Measurements from ENCODE around the gene HCLS1. TPM values are rescaled to one million over a fixed set of nuclear protein-coding genes. Genes with fewer than 3 reads are reported as not detected.
"Not testable (repeated sequence)": the region's sequence is repeated elsewhere in the genome, so short reads cannot be mapped to it uniquely, and the experiment has no call there.

HCLS1 gene
- total RNA-seq, 1 experiment from 2014 or later, result 0.08 TPM

DNA sequence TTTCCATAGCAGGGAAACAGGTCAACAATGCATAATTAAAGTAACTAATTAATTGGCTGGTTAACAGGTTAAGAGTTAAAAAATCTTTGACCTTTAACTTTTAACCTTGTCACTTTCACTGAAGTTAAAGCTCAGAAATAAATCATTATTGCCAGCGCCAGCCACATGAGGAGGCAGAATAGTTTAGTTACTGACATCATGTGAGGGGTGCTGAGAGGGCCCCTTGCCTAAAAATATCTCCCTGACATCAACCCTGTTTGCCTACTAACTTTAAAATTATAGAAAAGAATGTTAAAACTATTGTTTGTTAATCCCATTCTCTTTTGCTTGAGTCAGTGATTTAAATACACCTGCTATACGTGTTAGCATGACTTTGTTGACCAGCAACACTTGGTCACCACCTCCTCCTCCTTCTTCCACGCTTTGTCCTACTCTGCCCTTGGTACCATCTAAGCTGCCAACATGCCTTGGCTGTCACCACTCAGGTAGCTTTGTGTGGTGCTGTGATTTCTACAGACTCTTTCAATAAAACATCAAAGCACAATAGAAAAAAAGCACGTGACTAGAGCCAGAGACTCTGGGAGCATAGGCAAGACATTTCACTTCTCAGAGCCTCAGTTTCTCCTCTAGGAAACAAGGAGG, 64.8 kb downstream of the HCLS1 start:
- DNase-seq (ENCODE audit: low spot score), result no peak

DNA sequence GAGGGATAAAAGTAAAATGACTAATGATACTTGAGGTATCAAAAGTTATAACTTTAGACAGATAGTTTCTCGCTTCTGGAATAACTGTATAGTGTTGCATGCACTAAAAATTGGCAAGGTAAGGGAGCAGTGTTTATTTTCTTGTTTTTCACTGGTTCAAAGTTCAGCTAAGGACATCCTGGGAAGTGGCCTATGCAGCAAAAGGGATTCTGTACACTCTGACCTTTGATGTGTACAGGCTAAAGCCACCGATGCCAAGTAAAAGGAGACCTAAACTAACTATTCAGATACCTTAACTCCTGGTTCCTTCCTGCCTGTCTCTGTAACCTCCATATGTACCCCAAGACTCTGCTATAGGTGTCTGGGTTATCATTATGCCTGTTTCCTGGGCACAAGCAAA, 65.9 kb downstream of the HCLS1 start:
- DNase-seq (ENCODE audit: low spot score), result no peak

DNA sequence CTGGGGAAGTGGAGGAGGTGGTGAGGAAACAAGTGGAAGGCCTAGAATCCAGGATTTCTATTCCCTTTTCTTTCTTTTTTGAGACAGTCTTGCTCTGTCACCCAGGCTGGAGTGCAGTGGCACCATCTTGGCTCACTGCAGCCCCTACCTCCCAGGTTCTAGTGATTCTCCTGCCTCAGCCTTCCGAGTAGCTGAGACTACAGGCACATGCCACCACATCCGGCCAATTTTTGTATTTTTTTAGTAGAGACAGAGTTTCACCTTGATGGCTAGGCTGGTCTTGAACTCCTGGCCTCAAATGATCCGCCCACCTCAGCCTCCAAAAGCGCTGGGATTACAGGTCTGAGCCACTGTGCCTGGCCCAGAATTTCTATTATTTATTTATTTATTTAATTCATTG, 66.9 kb downstream of the HCLS1 start:
- not testable (repeated sequence) for DNase-seq (ENCODE audit: low spot score)

DNA sequence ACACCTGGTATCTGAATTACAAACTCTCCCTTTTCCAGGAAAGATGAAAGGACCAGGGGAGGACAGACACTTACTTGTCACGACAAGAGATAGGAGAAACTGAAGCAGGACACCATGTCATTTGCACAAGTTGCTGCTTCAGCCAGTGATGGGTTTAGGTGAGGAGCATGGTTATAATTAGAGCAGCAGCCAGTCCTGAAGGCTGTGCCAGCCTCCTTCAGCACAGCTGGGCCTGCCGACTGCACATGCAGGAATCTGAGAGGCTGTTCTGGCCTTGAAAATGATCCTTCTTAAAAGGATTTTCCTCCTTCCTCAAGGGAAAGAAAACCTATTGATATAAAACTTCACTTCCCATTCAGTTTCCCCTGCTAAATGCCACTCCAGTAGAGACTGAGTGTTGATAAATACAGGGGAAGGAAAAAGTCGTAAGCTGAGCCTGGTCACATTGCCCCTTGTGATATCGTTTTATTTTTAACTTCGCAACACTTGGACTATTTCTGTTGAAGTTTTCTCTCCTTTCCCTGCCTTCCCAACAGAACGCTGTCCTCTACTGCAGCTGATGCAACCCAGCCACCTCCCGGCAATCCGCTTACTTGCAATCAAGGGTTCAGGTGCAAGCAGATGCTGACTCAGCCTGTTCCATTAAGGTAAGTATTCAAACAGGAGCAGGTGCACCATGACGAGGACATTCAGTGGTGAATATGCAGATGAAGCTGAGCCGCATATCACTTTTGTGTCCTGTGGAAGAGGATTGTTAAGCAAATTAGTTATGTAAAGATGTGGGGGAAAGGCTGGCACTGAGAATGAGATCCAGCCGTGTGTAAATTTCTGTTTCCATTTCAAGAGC, 67.6 kb downstream of the HCLS1 start, which contains the start of gene FBXO40:
TSS of gene FBXO40 (plus strand) at position 524 of the 847 bp plus-strand sequence. CDS start 27,197 bp downstream, outside the sequence.
- no peak for DNase-seq (ENCODE audit: low spot score)

DNA sequence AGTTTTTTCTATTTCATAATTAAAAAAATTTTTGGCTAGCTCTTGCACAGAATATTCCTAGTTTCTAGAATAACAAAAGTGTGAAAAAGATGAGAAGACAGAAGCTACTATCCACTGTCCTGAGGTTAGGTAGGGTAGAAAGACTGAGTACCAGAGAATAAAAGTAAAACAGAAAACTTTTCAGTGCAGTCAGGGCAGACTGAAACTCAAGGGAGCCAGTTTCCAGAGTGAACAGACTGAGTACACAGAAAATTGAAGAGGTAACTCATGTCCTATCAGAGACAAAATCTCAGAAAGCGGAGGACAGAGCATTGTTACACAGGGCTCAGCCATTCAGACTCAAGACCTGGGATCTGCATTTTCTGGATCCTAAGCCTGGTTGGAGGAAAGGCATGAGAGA, 76.3 kb downstream of the HCLS1 start:
- DNase-seq (ENCODE audit: low spot score), result no peak

DNA sequence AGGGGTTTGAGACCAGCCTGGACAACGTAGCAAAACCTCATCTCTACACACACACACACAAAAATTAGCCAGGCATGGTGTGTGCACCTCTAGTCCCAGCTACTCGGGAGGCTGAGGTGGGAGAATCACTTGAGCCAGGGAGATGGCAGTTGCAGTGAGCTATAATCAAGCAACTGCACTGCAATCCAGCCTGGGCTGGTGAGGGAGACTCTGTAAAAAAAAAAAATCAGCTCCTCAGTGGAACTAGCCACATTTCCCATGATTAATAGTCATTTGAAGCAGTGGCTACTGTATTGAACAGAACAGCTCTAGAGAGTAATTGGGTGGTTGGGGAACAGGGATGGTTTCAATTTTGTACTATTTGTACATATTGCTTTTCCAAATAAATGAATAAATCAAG, 79.0 kb downstream of the HCLS1 start:
- no peak for DNase-seq (ENCODE audit: low spot score)

Other genes starting within 250 kb of the HCLS1 start
- gene POLQ, start 114.9 kb downstream of the HCLS1 start, total RNA-seq (2014; rRNA removed; shearing (Covaris generic)), result 5.4 and 8.9 TPM in 2 replicates
- gene ARGFX, start 93.0 kb downstream of the HCLS1 start, total RNA-seq (2014; rRNA removed; shearing (Covaris generic)), result not detected in 2 replicates
- gene FBXO40, start 67.5 kb downstream of the HCLS1 start, total RNA-seq (2014; rRNA removed; shearing (Covaris generic)), result not detected in 2 replicates
- gene GOLGB1, start 88.8 kb upstream of the HCLS1 start, total RNA-seq (2014; rRNA removed; shearing (Covaris generic)), result 15.0 and 20.0 TPM in 2 replicates
- 14.3 and 15.8 TPM in 2 replicates for gene IQCB1, start 174.2 kb upstream of the HCLS1 start, total RNA-seq (2014; rRNA removed; shearing (Covaris generic))
- gene EAF2, start 174.3 kb upstream of the HCLS1 start, total RNA-seq (2014; rRNA removed; shearing (Covaris generic)), result 3.4 and 4.3 TPM in 2 replicates
- 0.02 and 0.12 TPM in 2 replicates for gene SLC15A2, start 233.5 kb upstream of the HCLS1 start, total RNA-seq (2014; rRNA removed; shearing (Covaris generic))

Measured in H4 (cell line).